ENCODE data around the gene PSMA4. TPM values are rescaled to one million over a fixed set of nuclear protein-coding genes. Genes with fewer than 3 reads are reported as not detected.

PSMA4 gene
- total and polyA plus RNA-seq, 2 experiments from 2014 or later, result 322 to 552 TPM

DNA sequence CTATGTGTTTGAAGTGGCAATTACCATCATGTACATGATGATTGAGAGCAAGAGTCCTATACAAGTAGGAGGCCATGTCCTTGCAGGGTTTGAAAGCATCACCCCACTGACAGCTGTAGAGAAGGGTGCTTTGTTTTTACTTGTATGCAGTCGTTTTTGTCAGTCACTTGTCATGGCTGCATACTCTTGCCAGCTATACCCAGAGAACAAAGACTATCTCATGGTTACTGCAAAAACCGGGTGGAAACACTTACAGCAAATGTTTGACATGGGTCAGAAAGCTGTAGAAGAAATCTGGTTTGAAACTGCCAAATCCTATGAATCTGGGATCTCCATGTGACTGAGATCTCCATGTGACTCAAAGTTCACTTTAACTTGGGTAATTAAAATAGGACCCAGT lies 6.9 kb upstream of the PSMA4 start (continued):
- TF ChIP-seq REST (IDR thresholded peaks at IDR 0.05; ENCODE audit: unreplicated experiment), result no peak
- TF ChIP-seq, protein P1, sequence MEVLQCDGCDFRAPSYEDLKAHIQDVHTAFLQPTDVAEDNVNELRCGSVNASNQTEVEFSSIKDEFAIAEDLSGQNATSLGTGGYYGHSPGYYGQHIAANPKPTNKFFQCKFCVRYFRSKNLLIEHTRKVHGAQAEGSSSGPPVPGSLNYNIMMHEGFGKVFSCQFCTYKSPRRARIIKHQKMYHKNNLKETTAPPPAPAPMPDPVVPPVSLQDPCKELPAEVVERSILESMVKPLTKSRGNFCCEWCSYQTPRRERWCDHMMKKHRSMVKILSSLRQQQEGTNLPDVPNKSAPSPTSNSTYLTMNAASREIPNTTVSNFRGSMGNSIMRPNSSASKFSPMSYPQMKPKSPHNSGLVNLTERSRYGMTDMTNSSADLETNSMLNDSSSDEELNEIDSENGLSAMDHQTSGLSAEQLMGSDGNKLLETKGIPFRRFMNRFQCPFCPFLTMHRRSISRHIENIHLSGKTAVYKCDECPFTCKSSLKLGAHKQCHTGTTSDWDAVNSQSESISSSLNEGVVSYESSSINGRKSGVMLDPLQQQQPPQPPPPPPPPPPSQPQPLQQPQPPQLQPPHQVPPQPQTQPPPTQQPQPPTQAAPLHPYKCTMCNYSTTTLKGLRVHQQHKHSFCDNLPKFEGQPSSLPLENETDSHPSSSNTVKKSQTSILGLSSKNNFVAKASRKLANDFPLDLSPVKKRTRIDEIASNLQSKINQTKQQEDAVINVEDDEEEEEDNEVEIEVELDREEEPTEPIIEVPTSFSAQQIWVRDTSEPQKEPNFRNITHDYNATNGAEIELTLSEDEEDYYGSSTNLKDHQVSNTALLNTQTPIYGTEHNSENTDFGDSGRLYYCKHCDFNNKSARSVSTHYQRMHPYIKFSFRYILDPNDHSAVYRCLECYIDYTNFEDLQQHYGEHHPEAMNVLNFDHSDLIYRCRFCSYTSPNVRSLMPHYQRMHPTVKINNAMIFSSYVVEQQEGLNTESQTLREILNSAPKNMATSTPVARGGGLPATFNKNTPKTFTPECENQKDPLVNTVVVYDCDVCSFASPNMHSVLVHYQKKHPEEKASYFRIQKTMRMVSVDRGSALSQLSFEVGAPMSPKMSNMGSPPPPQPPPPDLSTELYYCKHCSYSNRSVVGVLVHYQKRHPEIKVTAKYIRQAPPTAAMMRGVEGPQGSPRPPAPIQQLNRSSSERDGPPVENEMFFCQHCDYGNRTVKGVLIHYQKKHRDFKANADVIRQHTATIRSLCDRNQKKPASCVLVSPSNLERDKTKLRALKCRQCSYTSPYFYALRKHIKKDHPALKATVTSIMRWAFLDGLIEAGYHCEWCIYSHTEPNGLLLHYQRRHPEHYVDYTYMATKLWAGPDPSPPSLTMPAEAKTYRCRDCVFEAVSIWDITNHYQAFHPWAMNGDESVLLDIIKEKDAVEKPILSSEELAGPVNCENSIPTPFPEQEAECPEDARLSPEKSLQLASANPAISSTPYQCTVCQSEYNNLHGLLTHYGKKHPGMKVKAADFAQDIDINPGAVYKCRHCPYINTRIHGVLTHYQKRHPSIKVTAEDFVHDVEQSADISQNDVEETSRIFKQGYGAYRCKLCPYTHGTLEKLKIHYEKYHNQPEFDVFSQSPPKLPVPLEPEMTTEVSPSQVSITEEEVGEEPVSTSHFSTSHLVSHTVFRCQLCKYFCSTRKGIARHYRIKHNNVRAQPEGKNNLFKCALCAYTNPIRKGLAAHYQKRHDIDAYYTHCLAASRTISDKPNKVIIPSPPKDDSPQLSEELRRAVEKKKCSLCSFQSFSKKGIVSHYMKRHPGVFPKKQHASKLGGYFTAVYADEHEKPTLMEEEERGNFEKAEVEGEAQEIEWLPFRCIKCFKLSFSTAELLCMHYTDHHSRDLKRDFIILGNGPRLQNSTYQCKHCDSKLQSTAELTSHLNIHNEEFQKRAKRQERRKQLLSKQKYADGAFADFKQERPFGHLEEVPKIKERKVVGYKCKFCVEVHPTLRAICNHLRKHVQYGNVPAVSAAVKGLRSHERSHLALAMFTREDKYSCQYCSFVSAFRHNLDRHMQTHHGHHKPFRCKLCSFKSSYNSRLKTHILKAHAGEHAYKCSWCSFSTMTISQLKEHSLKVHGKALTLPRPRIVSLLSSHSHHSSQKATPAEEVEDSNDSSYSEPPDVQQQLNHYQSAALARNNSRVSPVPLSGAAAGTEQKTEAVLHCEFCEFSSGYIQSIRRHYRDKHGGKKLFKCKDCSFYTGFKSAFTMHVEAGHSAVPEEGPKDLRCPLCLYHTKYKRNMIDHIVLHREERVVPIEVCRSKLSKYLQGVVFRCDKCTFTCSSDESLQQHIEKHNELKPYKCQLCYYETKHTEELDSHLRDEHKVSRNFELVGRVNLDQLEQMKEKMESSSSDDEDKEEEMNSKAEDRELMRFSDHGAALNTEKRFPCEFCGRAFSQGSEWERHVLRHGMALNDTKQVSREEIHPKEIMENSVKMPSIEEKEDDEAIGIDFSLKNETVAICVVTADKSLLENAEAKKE (CRISPR knock-in tag; IDR thresholded peaks at IDR 0.05), result no peak
- TF ChIP-seq POLR2AphosphoS5 (IDR thresholded peaks at IDR 0.05; ENCODE audit: low read depth), result no peak
- TF ChIP-seq ZNF114 (CRISPR knock-in tag; IDR thresholded peaks at IDR 0.05), result no peak

GRCh38 chr15:78536134-78536533 lies 4.1 kb upstream of the PSMA4 start:
- H3K9me2 ChIP-seq (ENCODE audit: insufficient read depth), result peaks cover 3% of the 10 kb centered on the region; the same call in 1 of the 2 replicates
- H3K4me1 ChIP-seq (ENCODE audit: insufficient read depth), result 0 out of 2 replicates have a peak, but pooled peaks cover under 1% of the 10 kb centered on the region
- no peaks in the 10 kb centered on the region for H4K20me1 ChIP-seq (replicated peaks; ENCODE audit: insufficient read depth)
- Mint-ChIP-seq H3K4me3 (no peak overlapping the region), H3K36me3 (ENCODE audit: low read depth) (0 out of 3 replicates have a peak, but pooled peaks cover 3% of the 10 kb centered on the region), H3K27me3 (ENCODE audit: insufficient read depth, low read depth, poor library complexity) (peaks cover 6% of the 10 kb centered on the region), H3K27ac (no peak overlapping the region), H3K4me1 (no peaks in the 10 kb centered on the region), H3K9me3 (no peaks in the 10 kb centered on the region; the same call in 2 of the 3 replicates)
- H3K4me2 ChIP-seq, result no peak overlapping the region
- DNase-seq (ENCODE audit: low spot score), result no peak
- H3K27me3 ChIP-seq (ENCODE audit: insufficient read depth), result no peaks in the 10 kb centered on the region
- no peak overlapping the region for H2AFZ ChIP-seq
- no peak for TF ChIP-seq CTCF (conservative IDR thresholded peaks at IDR 0.05; ENCODE audit: low read depth in 2 of 2)
- TF ChIP-seq NANOG (IDR thresholded peaks at IDR 0.05; ENCODE audit: borderline replicate concordance), result no peak
- ATAC-seq, result no peak
- H3F3A ChIP-seq (replicated peaks; ENCODE audit: low read depth), result no peaks in the 10 kb centered on the region
- H3K36me3 ChIP-seq (ENCODE audit: insufficient read depth), result no peaks in the 10 kb centered on the region
- H3K27ac ChIP-seq (ENCODE audit: low read depth), result no peak overlapping the region
- peaks cover 7% of the 10 kb centered on the region for H3K79me2 ChIP-seq (replicated peaks; ENCODE audit: insufficient read depth)
- H3K4me3 ChIP-seq, result no peak overlapping the region
